ENCODE data around the gene PARN.

PARN gene

GRCh38 chr16:14496047-14496770 lies 133.9 kb downstream of the PARN start:
- no peaks in the 10 kb centered on the region for H3K27me3 ChIP-seq (ENCODE audit: insufficient read depth, low read depth)
- no peak overlapping the region for H2AFZ ChIP-seq (ENCODE audit: low read depth)
- peaks cover 69% of the 10 kb centered on the region for H3K4me1 ChIP-seq (ENCODE audit: low read depth, poor library complexity, severe bottlenecking)
- H3K4me2 ChIP-seq = no peak overlapping the region
- no peak overlapping the region for H3K4me3 ChIP-seq (IDR thresholded peaks at IDR 0.05; ENCODE audit: insufficient read depth, low read depth, low read length)
- no peak overlapping the region for H3K9ac ChIP-seq
- H3K36me3 ChIP-seq (ENCODE audit: insufficient read depth) = no peaks in the 10 kb centered on the region
- TF ChIP-seq, protein P1, sequence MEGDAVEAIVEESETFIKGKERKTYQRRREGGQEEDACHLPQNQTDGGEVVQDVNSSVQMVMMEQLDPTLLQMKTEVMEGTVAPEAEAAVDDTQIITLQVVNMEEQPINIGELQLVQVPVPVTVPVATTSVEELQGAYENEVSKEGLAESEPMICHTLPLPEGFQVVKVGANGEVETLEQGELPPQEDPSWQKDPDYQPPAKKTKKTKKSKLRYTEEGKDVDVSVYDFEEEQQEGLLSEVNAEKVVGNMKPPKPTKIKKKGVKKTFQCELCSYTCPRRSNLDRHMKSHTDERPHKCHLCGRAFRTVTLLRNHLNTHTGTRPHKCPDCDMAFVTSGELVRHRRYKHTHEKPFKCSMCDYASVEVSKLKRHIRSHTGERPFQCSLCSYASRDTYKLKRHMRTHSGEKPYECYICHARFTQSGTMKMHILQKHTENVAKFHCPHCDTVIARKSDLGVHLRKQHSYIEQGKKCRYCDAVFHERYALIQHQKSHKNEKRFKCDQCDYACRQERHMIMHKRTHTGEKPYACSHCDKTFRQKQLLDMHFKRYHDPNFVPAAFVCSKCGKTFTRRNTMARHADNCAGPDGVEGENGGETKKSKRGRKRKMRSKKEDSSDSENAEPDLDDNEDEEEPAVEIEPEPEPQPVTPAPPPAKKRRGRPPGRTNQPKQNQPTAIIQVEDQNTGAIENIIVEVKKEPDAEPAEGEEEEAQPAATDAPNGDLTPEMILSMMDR (conservative IDR thresholded peaks at IDR 0.05; ENCODE audit: low read depth, low read length) = no peak
- H3K79me2 ChIP-seq (ENCODE audit: insufficient read depth, low read depth) = no peaks in the 10 kb centered on the region
- no peaks in the 10 kb centered on the region for H4K20me1 ChIP-seq (ENCODE audit: insufficient read depth)
- no peak overlapping the region for H3K27ac ChIP-seq

- Histone ChIP-seq H3K36me3 (ENCODE audit: insufficient read depth) (no peaks in the 10 kb centered on the region), H3K4me2 (no peak overlapping the region), H2AFZ (ENCODE audit: low read depth) (no peak overlapping the region), H3K79me2 (ENCODE audit: insufficient read depth, low read depth) (no peaks in the 10 kb centered on the region), H3K4me3 (IDR thresholded peaks at IDR 0.05; ENCODE audit: insufficient read depth, low read depth, low read length) (no peak overlapping the region), H4K20me1 (ENCODE audit: insufficient read depth) (no peaks in the 10 kb centered on the region), H3K9ac (no peak overlapping the region), H3K27me3 (ENCODE audit: insufficient read depth, low read depth) (no peaks in the 10 kb centered on the region), H3K4me1 (ENCODE audit: low read depth, poor library complexity, severe bottlenecking) (peaks cover 61% of the 10 kb centered on the region), H3K27ac (no peak overlapping the region)
- TF ChIP-seq, protein P1 (conservative IDR thresholded peaks at IDR 0.05; ENCODE audit: low read depth, low read length) = no peak
Measured at GRCh38 chr16:14495213-14496046, 134.6 kb downstream of the PARN start.

DNA sequence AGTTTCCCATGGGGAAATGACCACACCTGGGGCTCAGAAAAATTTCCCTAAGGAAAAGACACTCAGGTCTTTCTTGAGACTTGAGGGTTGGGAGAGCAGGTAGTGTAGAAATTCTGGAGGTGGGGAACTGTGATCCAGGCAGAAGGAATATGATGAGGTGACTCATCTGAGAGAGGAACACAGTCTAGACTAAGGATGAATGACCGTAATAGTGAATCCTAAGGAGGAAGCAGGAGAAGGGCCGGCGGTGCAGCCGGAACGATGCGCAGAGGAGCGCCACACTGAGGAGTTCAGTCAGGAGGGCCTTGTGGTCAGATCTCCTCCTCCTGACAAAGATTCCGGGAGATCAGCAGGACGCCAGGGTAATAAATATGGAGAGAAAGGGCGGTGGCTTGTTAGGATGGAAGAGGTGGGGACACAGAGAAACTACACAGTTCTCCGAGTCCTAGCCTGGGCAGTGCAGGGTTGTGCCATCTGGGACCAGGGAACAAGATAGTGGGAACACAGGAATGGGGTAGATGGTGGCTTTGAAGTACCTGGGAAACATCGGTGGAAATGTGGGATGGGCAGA lies 135.6 kb downstream of the PARN start:
- TF ChIP-seq, protein P1 (conservative IDR thresholded peaks at IDR 0.05; ENCODE audit: low read depth, low read length) = no peak
- H4K20me1 ChIP-seq (ENCODE audit: insufficient read depth) = no peaks in the 10 kb centered on the region
- no peak overlapping the region for H2AFZ ChIP-seq (ENCODE audit: low read depth)
- H3K4me1 ChIP-seq (ENCODE audit: low read depth, poor library complexity, severe bottlenecking) = peaks cover 52% of the 10 kb centered on the region
- no peak overlapping the region for H3K4me2 ChIP-seq
- no peaks in the 10 kb centered on the region for H3K36me3 ChIP-seq (ENCODE audit: insufficient read depth)
- no peaks in the 10 kb centered on the region for H3K27me3 ChIP-seq (ENCODE audit: insufficient read depth, low read depth)
- no peak overlapping the region for H3K27ac ChIP-seq
- no peaks in the 10 kb centered on the region for H3K79me2 ChIP-seq (ENCODE audit: insufficient read depth, low read depth)
- no peak overlapping the region for H3K9ac ChIP-seq
- no peak overlapping the region for H3K4me3 ChIP-seq (IDR thresholded peaks at IDR 0.05; ENCODE audit: insufficient read depth, low read depth, low read length)

- Histone ChIP-seq H3K9ac (no peak overlapping the region), H3K4me2 (no peak overlapping the region), H4K20me1 (ENCODE audit: insufficient read depth) (no peaks in the 10 kb centered on the region), H2AFZ (ENCODE audit: low read depth) (no peak overlapping the region), H3K79me2 (ENCODE audit: insufficient read depth, low read depth) (no peaks in the 10 kb centered on the region), H3K36me3 (ENCODE audit: insufficient read depth) (no peaks in the 10 kb centered on the region), H3K4me1 (ENCODE audit: low read depth, poor library complexity, severe bottlenecking) (peaks cover 45% of the 10 kb centered on the region), H3K27ac (no peak overlapping the region), H3K27me3 (ENCODE audit: insufficient read depth, low read depth) (no peaks in the 10 kb centered on the region), H3K4me3 (IDR thresholded peaks at IDR 0.05; ENCODE audit: insufficient read depth, low read depth, low read length) (no peak overlapping the region)
- TF ChIP-seq, protein P1 (conservative IDR thresholded peaks at IDR 0.05; ENCODE audit: low read depth, low read length) = no peak
Measured at GRCh38 chr16:14493791-14494190, 136.3 kb downstream of the PARN start.

Measured in KMS-11 (cell line).